CD4-positive, alpha-beta memory T cell (primary cell): ENCODE results near the gene SEC14L3. TPM values are rescaled to one million over a fixed set of nuclear protein-coding genes. Genes with fewer than 3 reads are reported as not detected.
"Not testable (repeated sequence)": the region's sequence is repeated elsewhere in the genome, so short reads cannot be mapped to it uniquely, and the experiment has no call there.

Experiments
- CTCF ChIA-PET: fragments of 350-600 bp; sonication (Branson Sonifier 250); formaldehyde crosslinking; loops from one replicate; lab custom pipeline; 2021; ENCODE audit warnings: inconsistent platforms; ENCODE audit not compliant: partially characterized antibody; lab: Charles Lee
- POLR2A ChIA-PET: fragments of 350-600 bp; sonication (Branson Sonifier 250); formaldehyde crosslinking; loops from one replicate; lab custom pipeline; 2021; ENCODE audit not compliant: partially characterized antibody; lab: Charles Lee
- DNase-seq, 5 donors: peaks; one replicate each; pipeline versions ENCODE4 v3.0.0 to v3.0.0-alpha.2; 2020 to 2022; ENCODE audit warnings: mixed read lengths in 1 of 5
- H3K27ac ChIP-seq: one replicate; pipeline ENCODE4 v1.7.0; 2013; ENCODE audit warnings: low read depth, low read length
- H3K27me3 ChIP-seq: 2 replicates; pipeline ENCODE4 v1.7.0; 2013; ENCODE audit warnings: mild to moderate bottlenecking, low read length, moderate library complexity; ENCODE audit not compliant: insufficient read depth
- H3K36me3 ChIP-seq: 2 replicates; pipeline ENCODE4 v1.7.0; 2013; ENCODE audit warnings: mild to moderate bottlenecking, low read length, moderate library complexity; ENCODE audit not compliant: insufficient read depth
- H3K4me1 ChIP-seq: 2 replicates; pipeline ENCODE4 v1.7.0; 2013; ENCODE audit warnings: mild to moderate bottlenecking, low read length, moderate library complexity; ENCODE audit not compliant: insufficient read depth
- H3K4me3 ChIP-seq, 2 donors: one replicate each; pipeline ENCODE4 v1.7.0; 2013; ENCODE audit warnings: low read length in 2 of 2, mild to moderate bottlenecking in 1 of 2
- H3K9me3 ChIP-seq, 2 donors: one replicate each; pipeline ENCODE4 v1.7.0; 2013; ENCODE audit warnings: low read length in 2 of 2, control low read depth in 1 of 2; ENCODE audit not compliant: control insufficient read depth in 1 of 2
- H3K27ac Mint-ChIP-seq, 7 donors: one replicate each; pipeline ENCODE4 v1.8.0; 2020 to 2021; ENCODE audit warnings: mixed read lengths in 7 of 7, mild to moderate bottlenecking in 6 of 7, inconsistent platforms in 3 of 7, moderate library complexity in 3 of 7
- H3K27me3 Mint-ChIP-seq, 2 donors: one replicate each; pipeline ENCODE4 v1.8.0; 2020 to 2021; ENCODE audit warnings: mixed read lengths in 2 of 2
- H3K36me3 Mint-ChIP-seq, 2 donors: one replicate each; pipeline ENCODE4 v1.8.0; 2020 to 2021; ENCODE audit warnings: mixed read lengths in 2 of 2, inconsistent platforms in 1 of 2, mild to moderate bottlenecking in 1 of 2
- H3K4me1 Mint-ChIP-seq, 4 donors: one replicate each; pipeline ENCODE4 v1.8.0; 2020 to 2021; ENCODE audit warnings: mixed read lengths in 4 of 4, mild to moderate bottlenecking in 1 of 4
- H3K4me3 Mint-ChIP-seq, 8 donors: one replicate each; pipeline ENCODE4 v1.8.0; 2020 to 2021; ENCODE audit warnings: mixed read lengths in 8 of 8, mild to moderate bottlenecking in 7 of 8, moderate library complexity in 6 of 8, inconsistent platforms in 3 of 8
- H3K9me3 Mint-ChIP-seq, 8 donors: one replicate each; pipeline ENCODE4 v1.8.0; 2020 to 2021; ENCODE audit warnings: mixed read lengths in 8 of 8, mild to moderate bottlenecking in 5 of 8, inconsistent platforms in 3 of 8, moderate library complexity in 1 of 8
- intact Hi-C: fragments of 100-400 bp; cut with micrococcal nuclease; formaldehyde crosslinking; loops from one replicate; pipeline ENCODE4 v1.15.1; 2023
- polyA plus RNA-seq, 2 donors: library from polyadenylated mRNA; unstranded; fragments of 300-500 nt; fragmentation: Illumina TruSeq; gene quantifications; one replicate each; pipeline ENCODE4 v1.2.3, GENCODE V29; 2021
- total RNA-seq, 2 experiments: library from RNA; stranded (reverse); gene quantifications; one replicate each; pipeline ENCODE4 v1.2.3, GENCODE V29; 2021

Gene SEC14L3
- total and polyA plus RNA-seq, 4 experiments from 2014 or later, result not detected

- Mint-ChIP-seq H3K4me1 (peaks cover 10 to 15% (median 13%) of the 10 kb centered on the region in 4 donors), H3K36me3 (no peaks in the 10 kb centered on the region), H3K9me3 (no peaks in the 10 kb centered on the region), H3K27ac (peak overlapping the region in 6 of 7 donors; percentile 64 to 89 (median 78)), H3K4me3 (no peak overlapping the region), H3K27me3 (peaks cover 13 to 17% of the 10 kb centered on the region in 2 donors)
- ChIA-PET CTCF (interaction anchor here (1.4 kb wide), 1 partner anchor 9 kb away, joined by 5 read pairs; no protein-coding TSS in a partner anchor), POLR2A (no interaction called here)
- Histone ChIP-seq H3K27me3 (no peaks in the 10 kb centered on the region), H3K27ac (no peak overlapping the region), H3K9me3 (no peaks in the 10 kb centered on the region), H3K4me1 (peaks cover 6% of the 10 kb centered on the region), H3K4me3 (no peak overlapping the region), H3K36me3 (no peaks in the 10 kb centered on the region)
- peak; percentile 43 to 78 (median 49) for DNase-seq
- intact Hi-C loops, result no loop called here
Observed at GRCh38 chr22:30474683-30475424, 3.0 kb upstream of the SEC14L3 start.

DNA sequence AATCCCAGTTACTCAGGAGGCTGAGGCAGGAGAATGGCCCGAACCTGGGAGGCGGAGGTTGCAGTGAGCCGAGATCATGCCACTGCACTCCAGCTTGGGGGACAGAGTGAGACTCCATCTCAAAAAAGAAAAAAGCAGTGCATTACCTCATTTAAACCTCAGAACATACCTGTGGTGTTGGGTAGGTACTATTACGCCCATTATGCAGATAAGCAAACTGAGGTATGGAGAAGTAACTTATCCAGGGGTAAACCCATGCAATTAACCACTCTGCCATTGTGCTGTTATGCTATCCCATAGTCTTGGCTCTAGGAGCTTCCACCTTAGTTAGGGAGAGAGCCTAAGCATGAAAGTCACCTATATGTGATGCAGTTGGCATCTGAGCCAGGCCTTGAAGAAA lies 2.3 kb upstream of the SEC14L3 start:
- no peaks in the 10 kb centered on the region for H3K27me3 ChIP-seq
- H3K27ac Mint-ChIP-seq, result peak overlapping the region in 3 of 7 donors; percentile 74 to 91 (median 81)
- no peaks in the 10 kb centered on the region for H3K36me3 ChIP-seq
- ChIA-PET CTCF (interaction anchor here (1.4 kb wide), 1 partner anchor 10 kb away, joined by 5 read pairs; no protein-coding TSS in a partner anchor), POLR2A (no interaction called here)
- H3K27ac ChIP-seq, result no peak overlapping the region
- peaks cover 10 to 15% (median 13%) of the 10 kb centered on the region in 4 donors for H3K4me1 Mint-ChIP-seq
- H3K4me1 ChIP-seq, result peaks cover 6% of the 10 kb centered on the region
- H3K9me3 Mint-ChIP-seq, result no peaks in the 10 kb centered on the region
- no peak for DNase-seq
- intact Hi-C loops, result no loop called here
- H3K4me3 ChIP-seq, result no peak overlapping the region
- H3K9me3 ChIP-seq, result no peaks in the 10 kb centered on the region
- no peak overlapping the region for H3K4me3 Mint-ChIP-seq
- H3K27me3 Mint-ChIP-seq, result peaks cover 13 to 18% of the 10 kb centered on the region in 2 donors
- no peaks in the 10 kb centered on the region for H3K36me3 Mint-ChIP-seq

DNA sequence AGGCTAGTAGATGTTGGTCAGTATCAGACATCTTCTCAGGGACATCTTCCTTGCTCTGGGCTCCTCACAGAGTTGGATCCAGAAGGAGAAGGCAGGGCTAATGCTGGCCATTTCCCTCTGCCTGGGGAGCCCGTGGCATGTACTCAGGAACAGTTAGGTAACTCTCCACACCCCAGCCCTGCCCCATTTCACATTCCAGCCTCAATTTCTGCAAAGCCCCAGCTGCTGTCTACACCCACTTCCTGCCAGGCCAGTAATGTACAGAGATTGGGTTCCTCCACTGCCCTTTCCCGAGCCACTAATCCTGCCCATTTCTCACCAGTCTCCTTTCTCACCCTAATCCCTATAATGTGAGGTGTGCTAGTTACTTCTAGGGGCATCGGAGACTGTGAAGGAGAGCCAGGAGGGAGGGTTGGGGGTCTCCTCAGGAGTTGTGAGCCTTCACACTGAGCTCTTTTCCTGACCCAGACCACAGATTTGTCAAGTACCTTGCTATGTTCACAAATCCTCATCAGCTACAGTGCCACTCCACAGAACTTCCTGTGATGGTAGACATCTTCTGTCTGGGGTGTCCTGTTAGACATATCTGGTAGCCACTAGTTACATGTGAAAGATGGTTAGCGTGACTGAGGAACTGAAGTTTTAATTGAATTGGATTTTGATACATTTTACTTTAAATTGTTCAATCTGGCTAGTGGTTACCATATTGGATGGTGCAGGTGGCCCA lies 1.3 kb upstream of the SEC14L3 start:
- Histone ChIP-seq H3K36me3 (no peaks in the 10 kb centered on the region), H3K4me1 (peaks cover 6% of the 10 kb centered on the region), H3K27ac (no peak overlapping the region), H3K27me3 (no peaks in the 10 kb centered on the region), H3K4me3 (no peak overlapping the region), H3K9me3 (no peaks in the 10 kb centered on the region)
- ChIA-PET POLR2A (no interaction called here), CTCF (no interaction called here)
- intact Hi-C loops, result no loop called here
- DNase-seq, result no peak
- Mint-ChIP-seq H3K4me1 (peaks cover 10 to 15% (median 13%) of the 10 kb centered on the region in 4 donors), H3K27ac (peak overlapping the region in 3 of 7 donors; percentile 24 to 83 (median 54)), H3K36me3 (no peaks in the 10 kb centered on the region), H3K4me3 (no peak overlapping the region), H3K27me3 (peaks cover 15 to 20% of the 10 kb centered on the region in 2 donors), H3K9me3 (no peaks in the 10 kb centered on the region)

DNA sequence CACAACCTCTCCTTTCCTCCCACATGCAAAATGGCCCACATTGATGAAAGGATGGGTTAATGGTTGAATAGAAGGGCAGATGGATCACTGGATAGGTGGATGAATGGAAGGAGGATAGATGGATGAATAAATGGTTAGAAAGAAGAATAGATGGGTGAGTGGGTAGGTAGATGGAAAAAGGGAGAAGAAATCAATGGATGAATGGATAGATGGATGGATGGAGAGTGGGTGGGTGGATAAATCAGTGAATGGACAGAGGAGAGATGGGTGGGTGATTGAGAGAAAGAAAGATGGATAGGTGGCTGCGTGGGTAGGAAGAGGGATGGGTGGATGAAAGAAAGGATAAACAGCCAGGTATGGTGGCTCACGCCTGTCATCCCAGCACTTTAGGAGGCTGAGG lies 1.2 kb downstream of the SEC14L3 start:
- Mint-ChIP-seq H3K4me3 (peak overlapping the region in 1 of 8 donors; percentile 2), H3K9me3 (peaks cover 0 to 1% (median 0%) of the 10 kb centered on the region in 8 donors), H3K4me1 (peaks cover 10 to 15% (median 13%) of the 10 kb centered on the region in 4 donors), H3K27me3 (peaks cover 20% of the 10 kb centered on the region in 2 donors), H3K36me3 (no peaks in the 10 kb centered on the region), H3K27ac (peak overlapping the region in 4 of 7 donors; percentile 2 to 35 (median 26))
- H3K27me3 ChIP-seq, result no peaks in the 10 kb centered on the region
- intact Hi-C loops, result no loop called here
- no peaks in the 10 kb centered on the region for H3K36me3 ChIP-seq
- ChIA-PET POLR2A (no interaction called here), CTCF (no interaction called here)
- H3K27ac ChIP-seq, result no peak overlapping the region
- no peak overlapping the region for H3K4me3 ChIP-seq
- no peaks in the 10 kb centered on the region for H3K9me3 ChIP-seq
- no peak for DNase-seq
- H3K4me1 ChIP-seq, result peaks cover 6% of the 10 kb centered on the region

DNA sequence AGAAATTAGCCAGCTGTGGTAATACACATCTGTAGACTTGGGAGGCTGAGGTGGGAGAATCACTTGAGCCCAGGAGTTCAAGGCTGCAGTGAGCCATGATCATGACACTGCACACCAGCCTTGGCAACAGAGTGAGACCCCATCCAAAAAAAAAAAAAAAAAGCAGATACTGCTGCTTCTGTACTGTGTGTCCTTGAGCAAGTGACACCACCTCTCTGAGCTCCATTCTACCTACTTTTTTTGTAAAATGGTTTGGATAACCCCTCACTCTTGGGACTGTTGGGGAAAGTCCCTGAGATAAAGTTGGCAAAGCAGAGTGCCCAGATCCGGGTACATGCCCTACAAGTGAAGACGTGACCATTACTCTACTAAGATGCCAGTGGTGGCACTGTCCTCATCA lies 2.7 kb downstream of the SEC14L3 start:
- H3K36me3 ChIP-seq, result no peaks in the 10 kb centered on the region
- peaks cover 3 to 8% (median 5%) of the 10 kb centered on the region in 4 donors for H3K4me1 Mint-ChIP-seq
- H3K4me1 ChIP-seq, result no peaks in the 10 kb centered on the region
- H3K36me3 Mint-ChIP-seq, result peaks cover 0 to 4% of the 10 kb centered on the region in 2 donors
- CTCF ChIA-PET, result no interaction called here
- POLR2A ChIA-PET, result no interaction called here
- H3K4me3 Mint-ChIP-seq, result no peak overlapping the region
- no peaks in the 10 kb centered on the region for H3K9me3 ChIP-seq
- no peak overlapping the region for H3K27ac ChIP-seq
- DNase-seq, result no peak
- intact Hi-C loops, result no loop called here
- H3K27me3 ChIP-seq, result no peaks in the 10 kb centered on the region
- no peak overlapping the region for H3K4me3 ChIP-seq
- peaks cover 0 to 5% (median 3%) of the 10 kb centered on the region in 8 donors for H3K9me3 Mint-ChIP-seq
- peak overlapping the region in 1 of 7 donors; percentile 52 for H3K27ac Mint-ChIP-seq
- H3K27me3 Mint-ChIP-seq, result peaks cover 22 to 28% of the 10 kb centered on the region in 2 donors

DNA sequence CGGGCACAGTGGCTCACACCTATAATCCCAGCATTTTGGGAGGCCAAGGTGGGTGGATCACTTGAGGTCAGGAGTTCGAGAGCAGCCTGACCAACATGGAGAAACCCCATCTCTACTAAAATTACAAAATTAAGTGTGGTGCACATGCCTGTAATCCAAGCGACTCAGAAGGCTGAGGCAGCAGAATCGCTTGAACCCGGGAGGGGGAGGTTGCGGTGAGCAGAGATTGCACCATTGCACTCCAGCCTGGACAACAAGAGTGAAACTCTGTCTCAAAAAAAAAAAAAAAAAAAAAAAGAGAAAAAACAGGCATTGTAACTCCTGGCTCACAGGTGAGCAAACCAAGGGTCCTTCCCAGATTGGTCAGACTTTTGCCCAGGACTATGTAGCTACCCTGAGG lies 11.3 kb downstream of the SEC14L3 start:
- H3K27ac Mint-ChIP-seq, H3K27ac ChIP-seq, H3K4me1 ChIP-seq, H3K4me3 Mint-ChIP-seq, H3K4me3 ChIP-seq, H3K36me3 Mint-ChIP-seq, H3K36me3 ChIP-seq, intact Hi-C loops, H3K4me1 Mint-ChIP-seq, H3K27me3 ChIP-seq, CTCF ChIA-PET, DNase-seq, H3K9me3 ChIP-seq, H3K9me3 Mint-ChIP-seq, POLR2A ChIA-PET: not testable (repeated sequence)
- peaks cover 12 to 24% of the 10 kb centered on the region in 2 donors for H3K27me3 Mint-ChIP-seq

DNA sequence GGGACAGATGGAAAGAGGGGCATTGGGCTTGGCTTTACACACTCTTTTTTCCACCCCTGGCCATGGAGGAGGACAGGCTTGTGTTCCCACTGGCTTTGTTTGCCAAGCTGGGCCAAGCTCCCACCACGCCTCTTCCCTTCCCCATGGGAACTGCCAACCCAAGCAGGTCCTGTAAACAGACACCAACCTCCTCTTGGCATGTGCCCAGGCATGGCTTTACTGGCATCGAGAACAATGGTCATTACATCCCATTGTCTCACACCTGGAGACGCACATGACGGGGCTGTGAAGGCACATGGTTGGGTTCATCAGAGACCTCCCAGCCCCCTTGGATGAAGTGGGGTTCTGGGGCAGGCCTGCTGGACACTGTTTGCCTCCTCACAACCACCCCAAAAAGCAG lies 11.7 kb downstream of the SEC14L3 start:
- ChIA-PET POLR2A (no interaction called here), CTCF (no interaction called here)
- no peak overlapping the region for H3K27ac ChIP-seq
- no peak for DNase-seq
- no peak overlapping the region for H3K4me3 ChIP-seq
- intact Hi-C loops, result no loop called here
- Mint-ChIP-seq H3K4me3 (no peak overlapping the region), H3K4me1 (no peaks in the 10 kb centered on the region), H3K9me3 (peaks cover 0 to 8% (median 2%) of the 10 kb centered on the region in 8 donors), H3K27ac (peak overlapping the region in 1 of 7 donors; percentile 42), H3K27me3 (peaks cover 11 to 23% of the 10 kb centered on the region in 2 donors), H3K36me3 (peaks cover 0 to 10% of the 10 kb centered on the region in 2 donors)
- no peaks in the 10 kb centered on the region for H3K4me1 ChIP-seq
- H3K9me3 ChIP-seq, result no peaks in the 10 kb centered on the region
- peaks cover 5% of the 10 kb centered on the region for H3K27me3 ChIP-seq
- no peaks in the 10 kb centered on the region for H3K36me3 ChIP-seq
